WTC11 (cell line): ENCODE data around the gene UBXN2A. TPM values are rescaled to one million over a fixed set of nuclear protein-coding genes. Genes with fewer than 3 reads are reported as not detected.

Source experiments
- ATAC-seq: fragments of 200-7000 bp; cut with Tn5 transposase; 2 replicates; pipeline ENCODE4 v1.10.0; 2021; ENCODE audit warnings: mild to moderate bottlenecking, moderate library complexity
- Bru-seq: library from RNA; stranded (reverse); fragments of 400-500 nt; gene quantifications from one replicate; lab custom pipeline; 2021; lab: Mats Ljungman, UMichigan
- CTCF ChIA-PET: fragments of 300-600 bp; sonication (Branson Sonifier 250); formaldehyde crosslinking; loops from one replicate; lab custom pipeline; 2021; ENCODE audit warnings: antibody characterized with exemption; lab: Charles Lee
- POLR2A ChIA-PET: fragments of 350-600 bp; sonication (Branson Sonifier 250); formaldehyde crosslinking; loops from one replicate; lab custom pipeline; 2021; ENCODE audit warnings: antibody characterized with exemption; lab: Charles Lee
- DNase-seq: peaks from one replicate; pipeline ENCODE4 v3.0.0; 2021; ENCODE audit warnings: low spot score
- H3K27ac Mint-ChIP-seq: 2 replicates; pipeline ENCODE4 v1.8.0; 2021; ENCODE audit warnings: mixed read lengths
- H3K27me3 Mint-ChIP-seq: 2 replicates; pipeline ENCODE4 v1.8.0; 2021; ENCODE audit warnings: low read depth, mild to moderate bottlenecking, moderate library complexity, mixed read lengths
- H3K36me3 Mint-ChIP-seq: 2 replicates; pipeline ENCODE4 v1.8.0; 2021; ENCODE audit warnings: mixed read lengths
- H3K4me1 Mint-ChIP-seq: 2 replicates; pipeline ENCODE4 v1.8.0; 2022; ENCODE audit warnings: mixed read lengths
- H3K4me3 Mint-ChIP-seq: 2 replicates; pipeline ENCODE4 v1.8.0; 2021; ENCODE audit warnings: mild to moderate bottlenecking, moderate library complexity, mixed read lengths
- H3K9me3 Mint-ChIP-seq: 2 replicates; pipeline ENCODE4 v1.8.0; 2021; ENCODE audit warnings: mixed read lengths
- AR ChIP-seq: fragments of 250-450 bp; sonication (Bioruptor Pico); IDR thresholded peaks from 2 replicates; pipeline ENCODE4 v1.9.0; 2021; ENCODE audit warnings: mild to moderate bottlenecking
- CBFB ChIP-seq: sonication (generic); formaldehyde crosslinking; IDR thresholded peaks from 2 replicates; pipeline ENCODE4 v1.8.1; 2022; ENCODE audit warnings: mild to moderate bottlenecking, low read depth, missing genetic modification reagents
- CREB1 ChIP-seq: sonication (generic); formaldehyde crosslinking; IDR thresholded peaks from 2 replicates; pipeline ENCODE4 v1.8.0; 2023; ENCODE audit warnings: mild to moderate bottlenecking, missing genetic modification reagents
- ETV6 ChIP-seq: sonication (generic); formaldehyde crosslinking; IDR thresholded peaks from 2 replicates; pipeline ENCODE4 v1.8.1; 2022; ENCODE audit warnings: mild to moderate bottlenecking, missing genetic modification reagents
- FOXK1 ChIP-seq: sonication (generic); formaldehyde crosslinking; IDR thresholded peaks from 2 replicates; pipeline ENCODE4 v1.8.0; 2022; ENCODE audit warnings: mild to moderate bottlenecking, moderate library complexity, missing genetic modification reagents
- FOXP1 ChIP-seq: sonication (generic); formaldehyde crosslinking; IDR thresholded peaks from 2 replicates; pipeline ENCODE4 v1.8.0; 2022; ENCODE audit warnings: missing genetic modification reagents, mild to moderate bottlenecking, moderate library complexity, borderline replicate concordance
- MLX ChIP-seq: sonication (generic); formaldehyde crosslinking; IDR thresholded peaks from 2 replicates; pipeline ENCODE4 v1.8.1; 2023; ENCODE audit warnings: mild to moderate bottlenecking, missing genetic modification reagents, moderate library complexity
- NFE2L1 ChIP-seq: sonication (generic); formaldehyde crosslinking; IDR thresholded peaks from 2 replicates; pipeline ENCODE4 v1.8.1; 2023; ENCODE audit warnings: missing genetic modification reagents
- NFYB ChIP-seq: sonication (generic); formaldehyde crosslinking; conservative IDR thresholded peaks from 2 replicates; pipeline ENCODE4 v1.8.0; 2022; ENCODE audit warnings: low read depth, missing genetic modification reagents
- PRRX2 ChIP-seq: fragments of 250-450 bp; sonication (Bioruptor Pico); IDR thresholded peaks from 2 replicates; pipeline ENCODE4 v1.8.0; 2021; ENCODE audit warnings: mild to moderate bottlenecking
- ZNF138 ChIP-seq: sonication (generic); formaldehyde crosslinking; conservative IDR thresholded peaks from 2 replicates; pipeline ENCODE4 v1.8.1; 2022; ENCODE audit warnings: mild to moderate bottlenecking, moderate library complexity, missing genetic modification reagents
- ZNF281 ChIP-seq: sonication (generic); formaldehyde crosslinking; IDR thresholded peaks from 2 replicates; pipeline ENCODE4 v1.8.0; 2023; ENCODE audit warnings: mild to moderate bottlenecking, missing genetic modification reagents
- long read RNA-seq, 3 experiments: library from RNA in 1 of 3; library from capped mRNA in 1 of 3; library from polyadenylated mRNA in 1 of 3; unstranded in 2 of 3; stranded (forward) in 1 of 3; transcript quantifications; one replicate each; pipeline ENCODE4 v2.0.0, GENCODE V29; 2021
- total RNA-seq: library from RNA; stranded (reverse); gene quantifications from 3 replicates; pipeline ENCODE4 v1.2.3, GENCODE V29; 2021
- TF ChIP-seq, protein P1 (sequence below): sonication (generic); formaldehyde crosslinking; IDR thresholded peaks from 2 replicates; pipeline ENCODE4 v1.8.1; 2022; ENCODE audit warnings: mild to moderate bottlenecking, missing genetic modification reagents, moderate library complexity, borderline replicate concordance
- TF ChIP-seq, protein P2 (sequence below): sonication (generic); formaldehyde crosslinking; IDR thresholded peaks from 2 replicates; pipeline ENCODE4 v1.8.0; 2022; ENCODE audit warnings: mild to moderate bottlenecking, missing genetic modification reagents
- TF ChIP-seq, protein P3 (sequence below): sonication (generic); formaldehyde crosslinking; IDR thresholded peaks from 2 replicates; pipeline ENCODE4 v1.8.0; 2023; ENCODE audit warnings: missing genetic modification reagents
- TF ChIP-seq, protein P4 (sequence below): fragments of 250-450 bp; sonication (Bioruptor Pico); IDR thresholded peaks from 2 replicates; pipeline ENCODE4 v1.8.0; 2021; ENCODE audit warnings: mild to moderate bottlenecking
- TF ChIP-seq, protein P5 (sequence below): fragments of 250-450 bp; sonication (Bioruptor Pico); IDR thresholded peaks from 2 replicates; pipeline ENCODE4 v1.9.0; 2021; ENCODE audit warnings: mild to moderate bottlenecking, borderline replicate concordance

The UBXN2A gene, protein sequence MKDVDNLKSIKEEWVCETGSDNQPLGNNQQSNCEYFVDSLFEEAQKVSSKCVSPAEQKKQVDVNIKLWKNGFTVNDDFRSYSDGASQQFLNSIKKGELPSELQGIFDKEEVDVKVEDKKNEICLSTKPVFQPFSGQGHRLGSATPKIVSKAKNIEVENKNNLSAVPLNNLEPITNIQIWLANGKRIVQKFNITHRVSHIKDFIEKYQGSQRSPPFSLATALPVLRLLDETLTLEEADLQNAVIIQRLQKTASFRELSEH
- total RNA-seq (15.4 to 16.8 TPM (median 16.7 TPM) in 3 replicates), Bru-seq, nascent RNA (percentile 69 among the genes with signal in this experiment)
- long read RNA-seq, experiment 1, full-length matches to known transcripts = 71 of 103 reads
- long read RNA-seq, experiment 1, partial matches to known transcripts = 10 of 103 reads
- long read RNA-seq, experiment 1, other reads (novel, unspliced or antisense) = 22 of 103 reads
- long read RNA-seq, experiment 2, full-length matches to known transcripts = 7 of 26 reads
- long read RNA-seq, experiment 2, partial matches to known transcripts = 7 of 26 reads
- long read RNA-seq, experiment 2, other reads (novel, unspliced or antisense) = 12 of 26 reads
- long read RNA-seq, experiment 3, full-length matches to known transcripts = 9 of 15 reads
- long read RNA-seq, experiment 3, partial matches to known transcripts = 5 of 15 reads
- long read RNA-seq, experiment 3, other reads (novel, unspliced or antisense) = 1 of 15 reads

- no peaks in the 10 kb centered on the region; the same call in 1 of the 2 replicates for H3K27me3 Mint-ChIP-seq
- peak within 1 kb of the TSS; percentile 91 for H3K27ac Mint-ChIP-seq
- peak; percentile 76 for ATAC-seq
- H3K36me3 Mint-ChIP-seq = peaks cover 10% of the 10 kb centered on the region
- ChIA-PET CTCF (interaction anchor here (0.5 to 2.2 kb wide), 2 partner anchors 13 to 22 kb away, joined by 3 to 43 read pairs; partner anchors contain the start of gene ATAD2B), POLR2A (interaction anchor here (0.7 to 3.0 kb wide), 3 partner anchors 13 to 111 kb away, joined by 3 to 83 read pairs (median 4); partner anchors contain the start of gene ATAD2B)
- H3K4me1 Mint-ChIP-seq = peaks cover 28% of the 10 kb centered on the region
- peak within 1 kb of the TSS; percentile 88 for H3K4me3 Mint-ChIP-seq
- DNase-seq = peak; percentile 76
- no peaks in the 10 kb centered on the region for H3K9me3 Mint-ChIP-seq
- TF ChIP-seq FOXP1 (CRISPR knock-in tag) (peak; percentile 88), NFYB (CRISPR knock-in tag) (peak; percentile 21; the same call in 1 of the 2 replicates), CREB1 (no peak), ZNF281 (no peak), FOXK1 (CRISPR knock-in tag) (0 out of 2 replicates have a peak, but pooled peaks have one; percentile 37), PRRX2 (peak; percentile 54; the same call in 1 of the 2 replicates), NFE2L1 (CRISPR knock-in tag) (peak; percentile 28; the same call in 1 of the 2 replicates), ZNF138 (CRISPR knock-in tag) (0 out of 2 replicates have a peak, but pooled peaks have one; percentile 25), MLX (CRISPR knock-in tag) (no peak), ETV6 (peak; percentile 61), AR (CRISPR knock-in tag) (no peak), CBFB (peak; percentile 72; the same call in 1 of the 2 replicates)
- TF ChIP-seq, protein P1, sequence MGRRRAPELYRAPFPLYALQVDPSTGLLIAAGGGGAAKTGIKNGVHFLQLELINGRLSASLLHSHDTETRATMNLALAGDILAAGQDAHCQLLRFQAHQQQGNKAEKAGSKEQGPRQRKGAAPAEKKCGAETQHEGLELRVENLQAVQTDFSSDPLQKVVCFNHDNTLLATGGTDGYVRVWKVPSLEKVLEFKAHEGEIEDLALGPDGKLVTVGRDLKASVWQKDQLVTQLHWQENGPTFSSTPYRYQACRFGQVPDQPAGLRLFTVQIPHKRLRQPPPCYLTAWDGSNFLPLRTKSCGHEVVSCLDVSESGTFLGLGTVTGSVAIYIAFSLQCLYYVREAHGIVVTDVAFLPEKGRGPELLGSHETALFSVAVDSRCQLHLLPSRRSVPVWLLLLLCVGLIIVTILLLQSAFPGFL (CRISPR knock-in tag) = no peak
- TF ChIP-seq, protein P2, sequence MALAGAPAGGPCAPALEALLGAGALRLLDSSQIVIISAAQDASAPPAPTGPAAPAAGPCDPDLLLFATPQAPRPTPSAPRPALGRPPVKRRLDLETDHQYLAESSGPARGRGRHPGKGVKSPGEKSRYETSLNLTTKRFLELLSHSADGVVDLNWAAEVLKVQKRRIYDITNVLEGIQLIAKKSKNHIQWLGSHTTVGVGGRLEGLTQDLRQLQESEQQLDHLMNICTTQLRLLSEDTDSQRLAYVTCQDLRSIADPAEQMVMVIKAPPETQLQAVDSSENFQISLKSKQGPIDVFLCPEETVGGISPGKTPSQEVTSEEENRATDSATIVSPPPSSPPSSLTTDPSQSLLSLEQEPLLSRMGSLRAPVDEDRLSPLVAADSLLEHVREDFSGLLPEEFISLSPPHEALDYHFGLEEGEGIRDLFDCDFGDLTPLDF (CRISPR knock-in tag) = no peak
- TF ChIP-seq, protein P3, sequence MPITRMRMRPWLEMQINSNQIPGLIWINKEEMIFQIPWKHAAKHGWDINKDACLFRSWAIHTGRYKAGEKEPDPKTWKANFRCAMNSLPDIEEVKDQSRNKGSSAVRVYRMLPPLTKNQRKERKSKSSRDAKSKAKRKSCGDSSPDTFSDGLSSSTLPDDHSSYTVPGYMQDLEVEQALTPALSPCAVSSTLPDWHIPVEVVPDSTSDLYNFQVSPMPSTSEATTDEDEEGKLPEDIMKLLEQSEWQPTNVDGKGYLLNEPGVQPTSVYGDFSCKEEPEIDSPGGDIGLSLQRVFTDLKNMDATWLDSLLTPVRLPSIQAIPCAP (CRISPR knock-in tag) = no peak
- TF ChIP-seq, protein P4, sequence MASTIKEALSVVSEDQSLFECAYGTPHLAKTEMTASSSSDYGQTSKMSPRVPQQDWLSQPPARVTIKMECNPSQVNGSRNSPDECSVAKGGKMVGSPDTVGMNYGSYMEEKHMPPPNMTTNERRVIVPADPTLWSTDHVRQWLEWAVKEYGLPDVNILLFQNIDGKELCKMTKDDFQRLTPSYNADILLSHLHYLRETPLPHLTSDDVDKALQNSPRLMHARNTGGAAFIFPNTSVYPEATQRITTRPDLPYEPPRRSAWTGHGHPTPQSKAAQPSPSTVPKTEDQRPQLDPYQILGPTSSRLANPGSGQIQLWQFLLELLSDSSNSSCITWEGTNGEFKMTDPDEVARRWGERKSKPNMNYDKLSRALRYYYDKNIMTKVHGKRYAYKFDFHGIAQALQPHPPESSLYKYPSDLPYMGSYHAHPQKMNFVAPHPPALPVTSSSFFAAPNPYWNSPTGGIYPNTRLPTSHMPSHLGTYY = no peak
- TF ChIP-seq, protein P5, sequence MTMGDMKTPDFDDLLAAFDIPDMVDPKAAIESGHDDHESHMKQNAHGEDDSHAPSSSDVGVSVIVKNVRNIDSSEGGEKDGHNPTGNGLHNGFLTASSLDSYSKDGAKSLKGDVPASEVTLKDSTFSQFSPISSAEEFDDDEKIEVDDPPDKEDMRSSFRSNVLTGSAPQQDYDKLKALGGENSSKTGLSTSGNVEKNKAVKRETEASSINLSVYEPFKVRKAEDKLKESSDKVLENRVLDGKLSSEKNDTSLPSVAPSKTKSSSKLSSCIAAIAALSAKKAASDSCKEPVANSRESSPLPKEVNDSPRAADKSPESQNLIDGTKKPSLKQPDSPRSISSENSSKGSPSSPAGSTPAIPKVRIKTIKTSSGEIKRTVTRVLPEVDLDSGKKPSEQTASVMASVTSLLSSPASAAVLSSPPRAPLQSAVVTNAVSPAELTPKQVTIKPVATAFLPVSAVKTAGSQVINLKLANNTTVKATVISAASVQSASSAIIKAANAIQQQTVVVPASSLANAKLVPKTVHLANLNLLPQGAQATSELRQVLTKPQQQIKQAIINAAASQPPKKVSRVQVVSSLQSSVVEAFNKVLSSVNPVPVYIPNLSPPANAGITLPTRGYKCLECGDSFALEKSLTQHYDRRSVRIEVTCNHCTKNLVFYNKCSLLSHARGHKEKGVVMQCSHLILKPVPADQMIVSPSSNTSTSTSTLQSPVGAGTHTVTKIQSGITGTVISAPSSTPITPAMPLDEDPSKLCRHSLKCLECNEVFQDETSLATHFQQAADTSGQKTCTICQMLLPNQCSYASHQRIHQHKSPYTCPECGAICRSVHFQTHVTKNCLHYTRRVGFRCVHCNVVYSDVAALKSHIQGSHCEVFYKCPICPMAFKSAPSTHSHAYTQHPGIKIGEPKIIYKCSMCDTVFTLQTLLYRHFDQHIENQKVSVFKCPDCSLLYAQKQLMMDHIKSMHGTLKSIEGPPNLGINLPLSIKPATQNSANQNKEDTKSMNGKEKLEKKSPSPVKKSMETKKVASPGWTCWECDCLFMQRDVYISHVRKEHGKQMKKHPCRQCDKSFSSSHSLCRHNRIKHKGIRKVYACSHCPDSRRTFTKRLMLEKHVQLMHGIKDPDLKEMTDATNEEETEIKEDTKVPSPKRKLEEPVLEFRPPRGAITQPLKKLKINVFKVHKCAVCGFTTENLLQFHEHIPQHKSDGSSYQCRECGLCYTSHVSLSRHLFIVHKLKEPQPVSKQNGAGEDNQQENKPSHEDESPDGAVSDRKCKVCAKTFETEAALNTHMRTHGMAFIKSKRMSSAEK (CRISPR knock-in tag) = no peak
Measured at GRCh38 chr2:23939987-23940717, at the start of gene UBXN2A. TSS of gene UBXN2A (plus strand) at chr2:23940463. CDS start at chr2:23958315, 17,852 bp downstream.
